Testis (tissue), 3 donors: ENCODE measurements around the gene FBXL22. TPM values are rescaled to one million over a fixed set of nuclear protein-coding genes. Genes with fewer than 3 reads are reported as not detected.

ENCODE experiments used
- DNase-seq: peaks from one replicate; pipeline ENCODE4 v3.0.0-alpha.2; 2019
- H3K27ac ChIP-seq, 2 donors: fragments of 200-600 bp; sonication (generic); one replicate each; pipeline ENCODE4 v1.5.1; 2019
- H3K27me3 ChIP-seq: fragments of 200-600 bp; sonication (generic); one replicate; pipeline ENCODE4 v1.5.1; 2019
- H3K36me3 ChIP-seq: fragments of 200-600 bp; sonication (generic); one replicate; pipeline ENCODE4 v1.5.1; 2017; ENCODE audit warnings: low read depth; ENCODE audit errors: missing control alignments
- H3K4me1 ChIP-seq: fragments of 200-600 bp; sonication (generic); one replicate; pipeline ENCODE4 v1.5.1; 2019
- H3K4me3 ChIP-seq, 2 donors: fragments of 200-600 bp; sonication (generic); one replicate each; pipeline ENCODE4 v1.5.1; 2017 to 2019
- H3K9me3 ChIP-seq: fragments of 200-600 bp; sonication (generic); one replicate; pipeline ENCODE4 v1.5.1; 2017
- POLR2A ChIP-seq: fragments of 450-650 bp; IDR thresholded peaks from one replicate; pipeline ENCODE4 v1.6.1; 2017; ENCODE audit warnings: antibody characterized with exemption, mild to moderate bottlenecking, moderate library complexity
- WGBS, 2 donors: methylation state at CpG; one replicate each; pipeline ENCODE4 v1.1.5; 2018; 5-methylcytosine and 5-hydroxymethylcytosine counted together
- intact Hi-C: fragments of 100-400 bp; cut with DNase I; formaldehyde crosslinking; loops from one replicate; pipeline ENCODE4 v1.15.1; 2023; ENCODE audit warnings: low total_unique reads
- polyA plus RNA-seq: library from polyadenylated mRNA; stranded (reverse); fragments of 350-450 nt; fragmentation: Illumina TruSeq; extraction: RNeasy Lipid Tissue Mini Kit (QIAGEN cat#74804); gene quantifications from one replicate; pipeline ENCODE4 v1.2.3, GENCODE V29; 2014; ENCODE audit warnings: low read depth, low replicate concordance; ENCODE audit not compliant: insufficient read depth
- total RNA-seq, 2 donors: library from RNA; depleted of rRNA; stranded (reverse); fragments of >200 nt; gene quantifications; one replicate each; pipeline ENCODE4 v1.2.3, GENCODE V29; 2016
- TF ChIP-seq, protein P1 (sequence below), 3 experiments: fragments of 450-650 bp in 2 of 3; fragments of 200-600 bp in 1 of 3; sonication (generic) in 1 of 3; IDR thresholded peaks; one replicate each; pipeline ENCODE4 v1.5.1; 2016 to 2019; ENCODE audit warnings: antibody characterized with exemption in 3 of 3, mild to moderate bottlenecking in 2 of 3, moderate library complexity in 1 of 3

FBXL22 gene
- total and polyA plus RNA-seq, 3 donors from 2014 or later, result 3.2 to 14.3 (median 11.6) TPM

DNA sequence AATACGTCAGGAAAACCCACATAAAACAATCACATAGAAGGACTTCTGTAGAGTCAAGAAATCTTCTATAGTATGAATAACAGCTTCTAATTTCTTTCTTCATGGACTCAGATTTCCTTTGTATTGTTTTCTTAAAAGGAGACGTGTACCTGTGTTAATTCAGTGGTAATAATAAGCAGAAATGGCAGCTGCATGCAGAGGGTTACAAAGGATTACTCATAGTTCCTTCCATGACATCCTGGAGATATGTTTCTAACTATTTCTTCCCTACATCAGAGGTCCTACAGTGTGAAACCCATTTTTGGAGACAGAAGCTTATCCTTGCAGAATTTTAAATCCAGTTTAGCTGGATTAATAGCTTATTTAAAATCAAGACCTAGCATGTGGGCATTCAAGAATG lies 36.1 kb downstream of the FBXL22 start:
- Histone ChIP-seq H3K9me3 (no peaks in the 10 kb centered on the region), H3K36me3 (no peaks in the 10 kb centered on the region), H3K27me3 (no peaks in the 10 kb centered on the region), H3K4me1 (no peaks in the 10 kb centered on the region), H3K4me3 (no peak overlapping the region), H3K27ac (no peak overlapping the region)
- DNase-seq, result no peak
- WGBS, 2 donors, result 91 to 92% methylated on average over 2 of the region's 2 CpGs
- TF ChIP-seq, protein P1, sequence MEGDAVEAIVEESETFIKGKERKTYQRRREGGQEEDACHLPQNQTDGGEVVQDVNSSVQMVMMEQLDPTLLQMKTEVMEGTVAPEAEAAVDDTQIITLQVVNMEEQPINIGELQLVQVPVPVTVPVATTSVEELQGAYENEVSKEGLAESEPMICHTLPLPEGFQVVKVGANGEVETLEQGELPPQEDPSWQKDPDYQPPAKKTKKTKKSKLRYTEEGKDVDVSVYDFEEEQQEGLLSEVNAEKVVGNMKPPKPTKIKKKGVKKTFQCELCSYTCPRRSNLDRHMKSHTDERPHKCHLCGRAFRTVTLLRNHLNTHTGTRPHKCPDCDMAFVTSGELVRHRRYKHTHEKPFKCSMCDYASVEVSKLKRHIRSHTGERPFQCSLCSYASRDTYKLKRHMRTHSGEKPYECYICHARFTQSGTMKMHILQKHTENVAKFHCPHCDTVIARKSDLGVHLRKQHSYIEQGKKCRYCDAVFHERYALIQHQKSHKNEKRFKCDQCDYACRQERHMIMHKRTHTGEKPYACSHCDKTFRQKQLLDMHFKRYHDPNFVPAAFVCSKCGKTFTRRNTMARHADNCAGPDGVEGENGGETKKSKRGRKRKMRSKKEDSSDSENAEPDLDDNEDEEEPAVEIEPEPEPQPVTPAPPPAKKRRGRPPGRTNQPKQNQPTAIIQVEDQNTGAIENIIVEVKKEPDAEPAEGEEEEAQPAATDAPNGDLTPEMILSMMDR (IDR thresholded peaks at IDR 0.05), result no peak
- TF ChIP-seq POLR2A, result no peak
- intact Hi-C loops, result no loop called here

DNA sequence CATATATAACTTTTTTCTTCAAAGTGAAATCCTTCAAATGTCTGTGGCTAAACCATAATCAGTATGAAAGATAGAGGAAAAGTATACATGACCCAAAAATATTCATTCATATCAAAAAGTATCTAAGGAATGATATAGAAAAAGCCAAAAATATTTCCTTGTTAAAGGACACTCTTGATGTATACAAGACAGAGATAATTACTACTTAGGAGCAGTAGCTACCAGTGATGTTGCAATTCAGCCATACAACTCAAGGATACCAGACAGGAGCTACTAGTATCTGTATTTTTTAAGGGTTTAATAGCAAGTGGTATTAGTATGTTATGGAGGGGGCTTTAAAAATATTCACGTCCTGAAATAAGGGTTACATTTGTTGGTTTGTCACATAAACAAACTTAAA lies 37.0 kb downstream of the FBXL22 start:
- no peak for DNase-seq
- intact Hi-C loops, result no loop called here

DNA sequence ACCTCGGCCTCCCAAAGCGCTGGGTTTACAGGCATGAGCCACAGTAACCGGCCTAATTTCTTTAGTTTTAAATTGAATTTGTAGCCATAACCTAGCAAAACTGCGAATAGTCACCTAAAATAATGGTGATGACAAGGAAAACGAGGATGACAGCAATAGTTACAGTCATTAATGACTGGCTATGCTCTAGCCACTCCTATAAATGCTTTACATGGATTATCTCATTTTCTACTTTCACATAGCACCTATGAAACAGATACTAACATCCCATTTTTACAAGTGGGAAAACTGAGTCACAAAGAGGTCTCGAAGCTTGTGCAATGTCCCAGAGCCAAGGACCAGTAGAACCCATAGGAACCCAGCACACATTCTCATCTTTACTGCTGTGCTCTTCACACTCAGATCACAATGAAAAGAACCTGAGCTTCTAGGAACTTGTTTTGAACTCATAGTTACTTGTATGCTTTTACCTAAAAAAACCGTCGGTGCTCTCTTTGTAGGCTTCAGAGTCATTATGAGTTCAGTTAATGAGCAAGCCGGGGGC lies 39.4 kb downstream of the FBXL22 start:
- Histone ChIP-seq H3K9me3 (no peaks in the 10 kb centered on the region), H3K36me3 (no peaks in the 10 kb centered on the region), H3K4me3 (no peak overlapping the region), H3K27ac (no peak overlapping the region), H3K27me3 (no peaks in the 10 kb centered on the region), H3K4me1 (no peaks in the 10 kb centered on the region)
- no peak for TF ChIP-seq POLR2A
- TF ChIP-seq, protein P1 (IDR thresholded peaks at IDR 0.05), result no peak
- intact Hi-C loops, result no loop called here
- WGBS, 2 donors, result 87 to 96% methylated on average over 9 of the region's 9 CpGs
- DNase-seq, result no peak

More for the DNA sequence above, 37.0 kb downstream of the FBXL22 start:
- Histone ChIP-seq H3K36me3 (no peaks in the 10 kb centered on the region), H3K27ac (no peak overlapping the region), H3K27me3 (no peaks in the 10 kb centered on the region), H3K4me1 (no peaks in the 10 kb centered on the region), H3K4me3 (no peak overlapping the region), H3K9me3 (no peaks in the 10 kb centered on the region)
- TF ChIP-seq POLR2A, result no peak
- TF ChIP-seq, protein P1 (IDR thresholded peaks at IDR 0.05), result no peak
- 89 to 97% methylated on average over 1 of the region's 1 CpG for WGBS, 2 donors

DNA sequence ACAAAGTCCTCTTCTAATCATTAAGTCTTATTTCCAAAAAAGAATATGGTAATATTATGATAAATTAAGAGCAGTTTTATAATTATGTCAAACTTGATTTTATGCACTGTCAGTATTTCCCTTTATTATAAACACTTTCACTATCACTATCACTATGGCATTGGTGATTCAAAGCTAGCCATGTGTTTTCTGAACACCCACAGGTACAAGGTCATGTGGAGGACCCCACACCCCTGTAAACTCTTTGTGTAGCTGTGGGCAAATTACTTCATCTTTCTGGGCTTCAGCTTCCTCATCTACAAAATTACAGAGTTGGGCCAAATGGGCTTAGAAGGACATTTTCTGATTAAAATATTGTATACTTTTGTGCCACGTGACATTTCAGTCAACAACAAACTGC lies 41.7 kb downstream of the FBXL22 start:
- H3K9me3 ChIP-seq, result no peaks in the 10 kb centered on the region
- no peaks in the 10 kb centered on the region for H3K27me3 ChIP-seq
- H3K36me3 ChIP-seq, result no peaks in the 10 kb centered on the region
- intact Hi-C loops, result no loop called here
- H3K4me3 ChIP-seq, result no peak overlapping the region
- WGBS, 2 donors, result 97 to 100% methylated on average over 1 of the region's 1 CpG
- TF ChIP-seq, protein P1 (IDR thresholded peaks at IDR 0.05), result no peak
- TF ChIP-seq POLR2A, result no peak
- H3K4me1 ChIP-seq, result no peaks in the 10 kb centered on the region
- no peak overlapping the region for H3K27ac ChIP-seq
- no peak for DNase-seq

DNA sequence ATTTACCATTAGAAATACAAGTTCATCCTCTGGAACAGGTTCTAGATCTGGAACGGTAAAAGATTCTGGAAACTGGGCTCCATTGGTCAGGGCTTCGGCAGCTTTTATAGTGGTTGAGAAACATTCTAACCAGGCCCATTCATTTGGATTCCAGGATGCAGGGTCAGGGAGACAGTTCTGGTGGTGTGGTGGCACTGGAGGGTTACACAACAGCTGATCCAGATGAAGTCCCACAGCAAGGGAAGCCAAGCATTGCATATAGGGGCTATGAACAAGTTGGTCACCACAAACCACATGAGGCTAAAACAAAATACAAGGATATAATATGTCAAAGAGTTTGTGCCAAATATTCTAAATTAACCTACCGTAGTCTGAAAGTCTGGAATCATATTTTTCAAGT lies 43.0 kb downstream of the FBXL22 start:
- no peaks in the 10 kb centered on the region for H3K36me3 ChIP-seq
- intact Hi-C loops, result no loop called here

More for the DNA sequence above, 43.0 kb downstream of the FBXL22 start:
- H3K27ac ChIP-seq, result no peak overlapping the region
- no peak for DNase-seq
- no peaks in the 10 kb centered on the region for H3K27me3 ChIP-seq
- H3K4me3 ChIP-seq, result no peak overlapping the region
- no peak for TF ChIP-seq POLR2A
- TF ChIP-seq, protein P1 (IDR thresholded peaks at IDR 0.05), result no peak
- no peaks in the 10 kb centered on the region for H3K4me1 ChIP-seq
- H3K9me3 ChIP-seq, result no peaks in the 10 kb centered on the region
- WGBS, 2 donors, result 93 to 97% methylated on average over 3 of the region's 3 CpGs
